A204.1 (cell line): ENCODE data around the gene LRRC71.

Experiments used
- FAIRE-seq: peaks from 2 replicates; lab custom pipeline; 2012; peaks lifted over from hg19 to GRCh38; lab: Jason Lieb, UNC

Gene LRRC71

GRCh38 chr1:156947127-156947526 lies 26.7 kb downstream of the LRRC71 start:
- FAIRE-seq = no peak

- no peak for FAIRE-seq
These were observed 27.5 kb downstream of the LRRC71 start for GRCh38 chr1:156947818-156948525.

GRCh38 chr1:156948708-156949107 lies 28.3 kb downstream of the LRRC71 start:
- no peak for FAIRE-seq

DNA sequence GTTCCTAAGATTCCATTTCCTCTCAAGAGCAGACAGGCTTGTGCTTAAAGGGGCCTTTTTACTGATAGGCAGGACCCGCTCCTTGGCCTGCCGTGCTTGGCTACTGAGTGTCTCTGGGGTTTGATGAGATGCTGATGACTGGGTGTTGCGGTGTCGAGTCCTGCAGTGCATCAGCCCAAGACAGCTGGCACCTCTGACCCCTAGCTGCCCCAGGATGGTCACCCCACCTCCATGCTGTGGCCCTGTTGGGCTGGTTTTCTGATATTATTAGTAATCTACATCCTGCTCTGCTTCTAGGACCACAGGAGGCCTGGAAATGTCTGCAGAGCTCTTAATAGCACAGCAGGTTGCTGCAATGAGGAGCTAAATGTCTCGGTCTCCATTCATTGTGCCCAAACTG lies 28.7 kb downstream of the LRRC71 start:
- FAIRE-seq = no peak

DNA sequence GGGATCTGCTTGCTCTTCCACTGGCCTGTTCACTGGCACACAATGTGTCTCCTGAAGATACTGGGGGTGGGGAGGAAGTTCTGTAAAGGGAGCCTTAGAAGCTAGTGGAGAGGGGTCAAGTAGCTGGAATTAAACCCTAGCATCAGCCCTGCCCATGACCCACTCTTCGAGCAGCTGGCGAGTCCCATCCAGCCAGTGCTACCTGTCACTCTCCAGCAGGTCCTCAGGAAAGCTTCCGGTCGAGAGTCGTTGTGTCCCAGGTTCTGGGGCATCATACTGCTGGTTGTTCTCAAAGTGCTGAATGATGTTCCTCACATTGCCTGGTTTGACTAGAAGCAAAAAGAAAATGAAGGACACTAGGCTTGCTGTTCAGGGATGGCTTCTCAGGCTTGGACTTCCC lies 30.9 kb downstream of the LRRC71 start:
- no peak for FAIRE-seq

DNA sequence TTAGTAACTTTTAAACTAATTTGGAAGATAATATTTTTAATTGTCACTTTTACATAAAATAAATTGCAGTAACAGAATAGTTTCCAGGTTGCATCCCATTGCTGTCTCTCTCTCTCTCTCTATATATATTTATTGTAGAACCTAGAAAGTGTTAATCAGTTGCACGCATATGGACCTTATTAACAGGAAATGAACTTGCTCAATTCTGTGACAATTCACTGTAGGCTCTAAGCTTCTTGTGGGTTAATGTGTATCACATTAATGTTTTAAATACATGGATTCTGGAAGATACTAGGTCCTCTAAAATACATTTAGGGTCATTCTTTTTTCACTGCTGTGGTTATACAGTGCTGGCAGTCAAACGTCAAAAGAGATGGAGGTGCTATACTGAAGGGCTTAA lies 33.1 kb downstream of the LRRC71 start:
- FAIRE-seq = no peak

- FAIRE-seq = no peak
These were observed 35.9 kb downstream of the LRRC71 start for GRCh38 chr1:156956333-156956732.

DNA sequence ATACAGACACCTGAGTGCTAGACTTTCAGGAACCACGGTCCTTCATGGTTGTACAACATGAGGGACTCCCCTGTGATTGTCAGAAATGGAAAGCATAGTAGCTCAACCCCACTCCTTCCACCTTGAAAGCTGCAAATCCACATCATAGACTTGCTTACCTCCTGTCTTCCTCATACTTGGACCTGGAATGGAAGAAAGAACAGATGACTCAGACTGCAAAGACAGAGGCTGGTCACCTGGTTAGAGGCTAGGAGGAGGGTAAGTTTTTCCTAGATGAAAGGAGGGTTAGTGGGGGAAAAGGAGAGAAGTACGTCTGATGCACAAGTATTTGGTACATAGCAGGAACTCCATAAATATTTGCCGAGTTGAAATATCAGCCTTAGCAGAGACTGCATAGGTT lies 37.2 kb downstream of the LRRC71 start:
- no peak for FAIRE-seq

DNA sequence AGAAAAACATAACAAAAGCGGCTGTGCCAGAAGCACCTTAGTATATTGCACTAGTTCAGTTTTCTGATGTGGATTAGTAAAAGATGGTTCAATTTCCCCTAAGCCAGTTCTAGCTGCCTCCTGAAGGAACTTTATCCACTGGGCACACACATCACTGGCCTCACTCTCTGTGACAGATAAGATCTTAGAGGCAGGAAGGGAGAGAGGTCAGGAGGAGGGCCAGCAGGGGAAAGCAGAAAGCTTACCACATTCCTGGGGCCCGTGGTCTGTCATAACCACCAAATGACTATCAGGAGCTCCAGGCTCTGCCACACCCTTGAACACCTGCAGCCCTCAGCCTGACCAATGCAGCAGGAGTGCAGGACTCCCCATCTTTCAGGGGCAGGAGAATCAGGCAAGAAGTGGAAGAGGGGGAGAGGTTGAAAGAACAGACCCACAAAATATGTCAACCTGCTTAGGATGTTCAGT lies 37.8 kb downstream of the LRRC71 start:
- FAIRE-seq = no peak

- no peak for FAIRE-seq
These were observed 39.0 kb downstream of the LRRC71 start for GRCh38 chr1:156959414-156959813.

DNA sequence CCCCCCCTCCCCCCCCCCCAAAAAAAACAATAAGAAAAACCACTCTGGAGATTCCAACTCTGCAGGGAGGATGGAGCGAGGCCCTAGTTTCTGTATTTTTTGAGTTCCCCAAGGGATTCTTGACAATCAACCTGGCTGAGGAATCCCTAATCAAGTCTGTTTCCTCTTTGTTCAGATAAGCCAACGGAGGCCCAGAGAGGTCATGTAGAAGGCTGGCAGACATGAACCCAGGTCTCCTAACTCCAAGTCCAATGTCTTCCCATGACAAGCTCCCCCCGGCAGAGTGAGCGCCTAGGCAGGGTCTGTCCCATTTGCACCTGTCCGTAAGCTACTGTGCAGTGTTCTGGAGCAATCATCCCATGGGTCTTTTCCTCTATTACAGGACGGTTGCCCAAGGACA lies 39.5 kb downstream of the LRRC71 start:
- no peak for FAIRE-seq

DNA sequence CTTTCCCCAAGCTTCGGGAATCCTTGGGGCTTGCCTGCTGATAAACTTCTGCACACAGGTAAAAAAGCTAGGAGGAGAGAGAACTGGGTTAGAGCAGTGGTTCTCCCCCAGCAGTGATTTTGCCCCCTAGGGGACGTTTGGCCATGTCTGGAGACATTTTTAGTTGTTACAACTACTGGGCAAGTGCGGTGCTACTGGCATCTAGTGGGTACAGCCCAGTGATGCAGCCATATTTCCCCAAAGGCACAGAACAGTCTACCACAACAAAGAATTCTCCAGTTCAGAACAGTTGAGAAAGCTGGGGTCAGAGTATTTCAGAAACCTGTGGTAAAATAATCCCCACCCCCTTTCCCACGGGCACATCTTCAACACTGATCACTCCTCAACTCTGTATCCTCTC lies 41.3 kb downstream of the LRRC71 start:
- no peak for FAIRE-seq

DNA sequence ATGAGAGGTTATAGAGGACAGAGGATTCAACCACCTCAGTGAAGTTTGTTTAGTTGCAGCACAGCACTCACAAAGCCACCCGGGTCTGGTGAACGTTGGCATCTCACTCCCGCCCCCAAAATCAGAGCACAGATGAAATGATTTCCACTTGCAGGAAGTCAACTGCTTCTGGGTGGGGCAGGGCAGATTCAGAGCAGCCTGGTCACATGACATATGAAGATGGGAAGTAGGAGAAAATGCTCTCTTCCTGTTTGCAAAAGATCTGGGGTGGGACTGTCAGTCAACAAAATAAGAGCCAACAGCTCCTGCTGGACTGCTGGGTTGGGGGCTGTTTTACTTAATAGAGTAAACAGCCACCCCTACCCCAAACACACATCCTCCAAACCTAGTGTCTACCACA lies 43.2 kb downstream of the LRRC71 start:
- FAIRE-seq = no peak

- no peak for FAIRE-seq
These were observed 44.0 kb downstream of the LRRC71 start for GRCh38 chr1:156964441-156964840.

DNA sequence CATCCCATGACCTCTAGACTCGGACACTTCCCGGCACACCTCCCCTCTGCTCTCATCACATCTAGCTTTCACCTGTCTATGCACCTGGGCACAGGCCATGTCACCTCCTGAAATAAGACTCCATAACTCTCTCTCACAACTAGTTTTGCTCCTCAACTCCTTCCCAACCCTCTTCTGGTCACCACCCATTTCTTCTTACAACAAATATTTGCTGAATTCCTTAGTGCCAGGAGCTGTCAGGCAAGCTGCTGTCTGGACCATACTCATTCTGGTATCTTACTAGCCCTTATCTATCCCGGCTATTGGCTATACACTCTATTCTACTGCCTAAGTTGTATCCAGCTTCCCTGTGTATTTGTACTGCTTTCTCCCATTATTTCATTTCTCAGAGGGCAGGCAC lies 49.1 kb downstream of the LRRC71 start:
- no peak for FAIRE-seq

GRCh38 chr1:156970017-156970416 lies 49.6 kb downstream of the LRRC71 start:
- peak; percentile 16 for FAIRE-seq

GRCh38 chr1:156973417-156973816 lies 53.0 kb downstream of the LRRC71 start:
- FAIRE-seq = no peak

DNA sequence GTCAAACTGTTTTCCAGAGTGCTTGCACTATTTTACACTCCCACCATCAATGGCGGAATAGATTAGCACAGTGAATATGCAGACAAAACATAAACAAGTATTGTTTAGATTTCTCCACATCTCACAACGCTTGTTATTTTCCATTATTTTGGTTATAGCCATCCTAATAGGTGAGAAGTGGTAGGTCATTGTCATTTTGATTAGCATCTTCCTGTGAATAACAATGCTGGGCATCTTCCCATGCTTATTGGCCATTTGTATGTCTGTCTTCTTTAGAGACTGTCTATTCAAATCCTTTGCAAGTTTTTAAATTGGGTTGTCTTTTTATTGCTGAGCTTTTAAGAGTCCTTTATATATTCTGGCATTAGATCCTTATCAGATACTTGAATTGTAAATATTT lies 54.7 kb downstream of the LRRC71 start:
- no peak for FAIRE-seq

DNA sequence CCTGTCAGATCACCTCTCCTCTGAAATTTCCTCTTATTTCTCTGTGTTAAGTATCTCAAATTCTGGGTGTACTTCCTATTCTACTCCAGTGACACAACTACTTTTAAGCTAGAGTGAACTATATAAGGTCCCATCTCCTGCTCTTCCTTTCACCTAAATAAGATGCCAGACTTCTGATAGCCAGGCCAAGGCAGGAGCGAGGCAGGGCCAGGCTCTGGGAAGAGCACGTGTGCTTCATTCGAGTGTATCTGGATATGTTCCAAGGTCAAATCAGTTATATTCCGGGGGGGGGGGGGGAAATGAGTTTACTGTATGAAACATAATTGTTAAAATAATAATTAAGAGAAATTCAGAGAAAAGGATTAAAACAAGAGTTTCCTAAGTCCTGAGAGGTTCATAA lies 60.1 kb downstream of the LRRC71 start:
- no peak for FAIRE-seq
